Muscle layer of duodenum (tissue), 2 donors: ENCODE measurements around the gene TFAM.

Source experiments
- H3K27ac ChIP-seq: one replicate; pipeline ENCODE4 v1.7.0; 2013; ENCODE audit warnings: mild to moderate bottlenecking, low read length
- H3K27me3 ChIP-seq: one replicate; pipeline ENCODE4 v1.7.0; 2013; ENCODE audit warnings: low read depth, mild to moderate bottlenecking, control low read depth, low read length
- H3K36me3 ChIP-seq, 2 donors: one replicate each; pipeline ENCODE4 v1.7.0; 2013; ENCODE audit warnings: low read length in 2 of 2, control low read depth in 1 of 2, mild to moderate bottlenecking in 1 of 2; ENCODE audit not compliant: insufficient read depth in 2 of 2, control insufficient read depth in 1 of 2
- H3K4me1 ChIP-seq, 2 donors: one replicate each; pipeline ENCODE4 v1.7.0; 2013; ENCODE audit warnings: low read length in 2 of 2, mild to moderate bottlenecking in 2 of 2, control low read depth in 1 of 2, moderate library complexity in 1 of 2; ENCODE audit not compliant: insufficient read depth in 2 of 2, control insufficient read depth in 1 of 2
- H3K4me3 ChIP-seq, 2 donors: one replicate each; pipeline ENCODE4 v1.7.0; 2013; ENCODE audit warnings: low read length in 2 of 2, low read depth in 1 of 2, mild to moderate bottlenecking in 1 of 2
- H3K9me3 ChIP-seq, 2 donors: one replicate each; pipeline ENCODE4 v1.7.0; 2013; ENCODE audit warnings: low read length in 2 of 2, control low read depth in 1 of 2, mild to moderate bottlenecking in 1 of 2; ENCODE audit not compliant: control insufficient read depth in 1 of 2
- donor health status: healthy.

Gene TFAM

GRCh38 chr10:58356756-58357155 lies 28.5 kb upstream of the TFAM start:
- Histone ChIP-seq H3K27ac (no peak overlapping the region), H3K4me3 (no peak overlapping the region), H3K27me3 (no peaks in the 10 kb centered on the region), H3K4me1 (peaks cover 0 to 25% of the 10 kb centered on the region in 2 donors), H3K9me3 (no peaks in the 10 kb centered on the region), H3K36me3 (no peaks in the 10 kb centered on the region)

- H3K27me3 ChIP-seq, result no peaks in the 10 kb centered on the region
- no peak overlapping the region for H3K4me3 ChIP-seq
- H3K27ac ChIP-seq, result no peak overlapping the region
- no peaks in the 10 kb centered on the region for H3K9me3 ChIP-seq
- peaks cover 0 to 23% of the 10 kb centered on the region in 2 donors for H3K4me1 ChIP-seq
- no peaks in the 10 kb centered on the region for H3K36me3 ChIP-seq
These were observed 26.8 kb upstream of the TFAM start for GRCh38 chr10:58358314-58358933.

GRCh38 chr10:58358947-58359346 lies 26.3 kb upstream of the TFAM start:
- peaks cover 0 to 21% of the 10 kb centered on the region in 2 donors for H3K4me1 ChIP-seq

GRCh38 chr10:58359541-58359940 lies 25.7 kb upstream of the TFAM start:
- H3K36me3 ChIP-seq, result peaks cover 0 to 4% of the 10 kb centered on the region in 2 donors
- peaks cover 0 to 21% of the 10 kb centered on the region in 2 donors for H3K4me1 ChIP-seq
- H3K27me3 ChIP-seq, result no peaks in the 10 kb centered on the region
- H3K4me3 ChIP-seq, result no peak overlapping the region
- no peaks in the 10 kb centered on the region for H3K9me3 ChIP-seq
- H3K27ac ChIP-seq, result no peak overlapping the region

More at GRCh38 chr10:58358947-58359346, 26.3 kb upstream of the TFAM start:
- no peaks in the 10 kb centered on the region for H3K27me3 ChIP-seq
- no peak overlapping the region for H3K27ac ChIP-seq
- no peaks in the 10 kb centered on the region for H3K9me3 ChIP-seq
- H3K36me3 ChIP-seq, result no peaks in the 10 kb centered on the region
- no peak overlapping the region for H3K4me3 ChIP-seq

- peaks cover 0 to 17% of the 10 kb centered on the region in 2 donors for H3K4me1 ChIP-seq
- H3K4me3 ChIP-seq, result no peak overlapping the region
- no peaks in the 10 kb centered on the region for H3K27me3 ChIP-seq
- H3K36me3 ChIP-seq, result peaks cover 0 to 5% of the 10 kb centered on the region in 2 donors
- no peak overlapping the region for H3K27ac ChIP-seq
- H3K9me3 ChIP-seq, result no peaks in the 10 kb centered on the region
These were observed 24.7 kb upstream of the TFAM start for GRCh38 chr10:58360412-58361004.

DNA sequence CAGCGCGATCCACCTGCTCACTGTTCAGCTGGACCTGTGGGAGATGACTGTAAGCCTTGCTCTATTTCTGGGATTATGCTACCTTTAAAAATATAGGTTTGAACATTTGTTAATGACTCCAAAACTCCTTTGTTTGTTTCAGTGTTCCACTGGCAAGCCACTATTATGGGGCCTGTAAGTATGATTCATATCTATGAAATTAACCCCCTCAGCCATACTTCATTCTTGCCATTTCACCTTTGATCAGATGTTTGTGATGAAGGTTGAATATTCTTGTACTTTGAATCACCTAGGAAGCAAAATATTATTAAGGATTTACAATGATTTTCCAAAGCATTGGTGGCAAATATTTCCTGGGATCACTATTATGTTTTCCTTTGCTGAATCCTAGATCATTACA lies 23.9 kb upstream of the TFAM start:
- H3K27ac ChIP-seq, result no peak overlapping the region
- peaks cover 0 to 13% of the 10 kb centered on the region in 2 donors for H3K4me1 ChIP-seq
- peaks cover 0 to 5% of the 10 kb centered on the region in 2 donors for H3K36me3 ChIP-seq
- no peaks in the 10 kb centered on the region for H3K9me3 ChIP-seq
- H3K4me3 ChIP-seq, result no peak overlapping the region
- no peaks in the 10 kb centered on the region for H3K27me3 ChIP-seq

DNA sequence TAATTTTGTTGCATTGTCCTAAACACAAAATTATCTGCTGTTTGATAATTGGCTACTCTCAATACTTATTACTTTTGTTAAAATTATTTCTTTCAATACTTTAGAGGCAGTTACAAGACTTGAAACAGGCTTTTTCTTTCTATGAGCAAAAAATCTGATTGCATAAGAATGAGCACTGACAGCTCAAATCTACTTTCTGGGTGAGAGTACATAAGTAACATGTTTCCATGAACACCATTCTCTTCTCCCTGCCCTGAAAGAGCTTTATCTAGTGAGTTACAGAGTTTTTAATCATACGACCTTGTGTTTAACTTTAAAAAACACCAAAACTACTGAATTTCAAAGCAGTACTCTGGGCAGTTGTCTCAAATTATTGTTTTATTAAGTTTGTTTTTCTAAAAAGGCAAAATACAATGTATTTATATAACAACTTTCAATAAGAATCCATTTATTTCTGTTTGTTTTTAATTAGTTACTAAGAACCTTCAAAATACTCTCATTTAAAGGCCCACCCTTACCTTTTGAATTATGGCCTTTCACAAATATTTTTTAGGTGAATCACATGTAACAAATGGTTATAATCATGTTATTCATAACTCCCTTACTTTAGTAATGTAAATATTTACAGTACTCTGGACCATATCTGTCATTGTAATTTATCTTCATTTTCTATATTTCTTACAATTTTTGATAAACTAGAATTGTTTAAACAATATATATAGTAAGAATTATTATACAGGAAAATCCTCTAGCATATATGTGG lies 23.0 kb upstream of the TFAM start:
- no peaks in the 10 kb centered on the region for H3K9me3 ChIP-seq
- H3K36me3 ChIP-seq, result peaks cover 0 to 5% of the 10 kb centered on the region in 2 donors
- H3K27me3 ChIP-seq, result no peaks in the 10 kb centered on the region
- no peak overlapping the region for H3K27ac ChIP-seq
- H3K4me3 ChIP-seq, result no peak overlapping the region
- H3K4me1 ChIP-seq, result peaks cover 0 to 13% of the 10 kb centered on the region in 2 donors

DNA sequence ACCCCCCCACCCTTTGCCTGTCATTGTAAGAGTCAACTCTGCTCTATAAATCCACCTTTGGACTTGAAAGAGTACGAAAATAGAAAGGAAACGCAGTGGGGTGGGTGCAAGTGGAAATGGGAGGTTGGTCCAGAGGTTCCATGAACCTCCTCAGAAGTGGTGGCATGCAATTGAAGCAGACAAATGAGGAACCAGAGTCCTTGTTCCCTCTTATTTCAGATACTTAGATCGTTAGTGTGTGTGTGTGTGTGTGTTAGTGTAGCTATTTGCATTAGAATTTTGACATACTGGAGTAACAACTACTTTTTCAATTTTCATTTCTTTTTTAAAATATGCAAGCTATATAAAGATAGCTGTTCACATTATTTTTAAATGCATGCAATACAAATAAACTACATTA lies 18.1 kb upstream of the TFAM start:
- Histone ChIP-seq H3K27me3 (no peaks in the 10 kb centered on the region), H3K36me3 (peaks cover 0 to 5% of the 10 kb centered on the region in 2 donors), H3K27ac (no peak overlapping the region), H3K4me1 (peaks cover 0 to 1% of the 10 kb centered on the region in 2 donors), H3K9me3 (no peaks in the 10 kb centered on the region), H3K4me3 (no peak overlapping the region)

DNA sequence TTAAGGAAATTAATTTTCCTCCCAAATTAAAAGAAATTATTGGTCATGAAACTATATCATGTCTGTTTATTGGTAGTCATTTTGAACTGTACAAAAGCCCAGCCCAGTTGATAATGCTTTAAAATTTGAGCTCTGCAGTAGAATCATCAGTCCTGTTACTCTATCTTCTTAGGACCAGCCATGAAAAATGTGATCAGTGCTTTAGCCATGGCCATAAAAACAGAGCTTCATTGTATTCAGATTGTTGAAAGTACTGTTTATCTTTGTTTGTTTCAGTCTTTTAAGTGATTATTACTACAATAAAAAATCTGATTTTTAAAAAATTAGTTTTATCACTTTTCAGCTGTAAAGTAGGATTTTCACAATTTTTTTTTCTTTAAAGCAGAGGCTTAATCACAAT lies 13.7 kb upstream of the TFAM start:
- Histone ChIP-seq H3K9me3 (no peaks in the 10 kb centered on the region), H3K4me3 (no peak overlapping the region), H3K27me3 (no peaks in the 10 kb centered on the region), H3K36me3 (no peaks in the 10 kb centered on the region), H3K4me1 (no peaks in the 10 kb centered on the region), H3K27ac (no peak overlapping the region)

DNA sequence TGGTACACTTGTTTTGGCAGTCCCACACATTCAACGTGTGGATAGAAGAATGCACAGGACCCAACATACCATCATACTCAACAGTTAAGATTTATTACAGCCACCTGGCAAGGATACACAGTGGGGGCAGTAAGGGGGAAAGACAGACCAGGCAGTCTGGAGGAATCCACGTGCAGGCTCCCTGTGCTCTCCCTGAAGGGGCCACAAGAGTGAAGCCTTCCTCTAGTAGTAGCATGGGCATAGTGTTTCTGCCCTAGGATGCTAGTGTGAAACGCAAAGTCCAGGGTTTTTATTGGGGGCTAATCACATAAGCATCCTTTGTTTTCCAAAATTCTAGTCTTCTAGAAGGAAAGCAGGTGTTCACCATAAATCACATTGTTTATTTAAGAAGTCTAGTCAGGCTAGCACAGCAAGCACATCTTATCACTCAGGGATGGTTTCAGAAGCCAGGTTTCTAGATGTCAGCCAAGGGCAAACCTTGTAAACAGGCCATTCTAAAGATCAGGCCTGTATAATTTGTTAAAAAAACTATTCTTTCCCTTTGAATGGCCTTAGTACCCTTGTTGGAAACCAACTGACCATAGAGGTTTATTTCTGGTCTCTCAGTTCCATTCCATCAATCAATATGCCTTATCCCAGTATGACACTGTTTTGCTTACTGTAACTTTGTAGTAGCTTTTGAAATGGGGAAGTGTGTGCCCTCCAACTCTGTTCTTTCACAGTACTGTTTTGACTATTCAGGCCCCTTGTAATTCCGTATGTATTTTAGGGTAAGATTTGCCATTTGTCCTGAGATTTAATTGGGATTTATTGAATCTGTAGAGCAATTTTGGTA lies 12.4 kb upstream of the TFAM start:
- Histone ChIP-seq H3K9me3 (no peaks in the 10 kb centered on the region), H3K27me3 (no peaks in the 10 kb centered on the region), H3K4me3 (no peak overlapping the region), H3K4me1 (no peaks in the 10 kb centered on the region), H3K36me3 (no peaks in the 10 kb centered on the region), H3K27ac (no peak overlapping the region)

DNA sequence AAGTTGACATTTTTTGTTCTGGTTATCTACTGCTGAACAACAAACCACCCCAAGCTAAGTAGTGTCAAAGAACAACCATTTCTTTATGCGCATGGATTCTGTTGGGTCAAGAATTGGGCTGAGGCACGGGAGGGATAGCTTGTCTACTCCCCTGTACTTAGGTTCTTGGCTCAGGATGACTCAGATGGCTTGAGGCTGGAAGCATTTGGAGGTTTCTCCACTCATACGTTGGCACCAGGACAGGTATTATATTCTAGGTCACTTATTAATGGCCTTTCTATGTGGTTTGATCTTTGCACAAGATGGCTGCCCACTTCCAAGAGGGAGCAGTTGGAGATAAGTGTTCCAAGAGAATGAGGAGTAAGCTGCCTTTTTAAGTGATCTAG lies 11.8 kb upstream of the TFAM start:
- Histone ChIP-seq H3K27ac (no peak overlapping the region), H3K36me3 (no peaks in the 10 kb centered on the region), H3K9me3 (no peaks in the 10 kb centered on the region), H3K4me3 (no peak overlapping the region), H3K4me1 (no peaks in the 10 kb centered on the region), H3K27me3 (no peaks in the 10 kb centered on the region)
